ENCODE data around the gene TRAF3IP1. TPM values are rescaled to one million over a fixed set of nuclear protein-coding genes. Genes with fewer than 3 reads are reported as not detected.

The TRAF3IP1 gene
- total and polyA plus RNA-seq, 2 donors (not counting 1 experiment from before 2014, with no cell fraction given) = 1.4 to 15.5 TPM

DNA sequence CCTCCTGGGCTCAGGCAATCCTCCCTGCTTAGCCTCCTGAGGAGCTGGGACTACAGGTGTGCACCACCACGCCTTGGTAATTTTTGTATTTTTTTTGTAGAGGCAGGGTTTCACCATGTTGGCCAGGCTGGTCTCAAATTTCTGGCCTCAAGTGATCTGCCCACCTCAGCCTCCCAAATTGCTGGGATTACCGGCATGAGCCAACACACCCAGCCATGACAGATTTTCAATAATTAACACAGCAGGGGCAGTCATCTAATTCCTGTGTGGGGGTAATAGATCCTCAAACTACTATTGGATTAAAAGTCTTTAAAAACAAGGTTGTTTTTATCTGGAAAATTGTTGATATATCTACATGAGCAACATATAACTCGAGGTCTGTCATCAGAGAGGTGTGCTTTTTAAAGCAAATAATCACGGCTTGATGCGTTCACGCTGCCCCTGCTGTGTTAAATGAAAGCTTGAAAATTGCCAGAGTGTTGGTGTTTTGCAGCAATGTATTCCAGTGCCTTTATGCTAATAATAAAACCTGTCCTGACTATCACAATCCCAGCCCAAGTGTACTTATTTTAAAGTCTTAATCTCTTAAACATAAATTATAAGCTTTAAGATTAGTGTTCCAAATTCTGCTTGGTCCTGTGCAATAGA lies 70.8 kb downstream of the TRAF3IP1 start:
- Histone ChIP-seq H3K36me3 (replicated peaks in 1 of 2; ENCODE audit: control extremely low read depth in 1 of 2, control insufficient read depth in 1 of 2, extremely low read depth in 1 of 2, insufficient read depth in 2 of 2, low read length in 1 of 2) (no peaks in the 10 kb centered on the region), H3K4me1 (ENCODE audit: control insufficient read depth in 2 of 2, insufficient read depth in 2 of 2, low read length in 2 of 2) (no peaks in the 10 kb centered on the region), H3K9ac (ENCODE audit: low read length) (no peak overlapping the region), H3K4me3 (ENCODE audit: control extremely low read depth in 1 of 5, extremely low read depth in 1 of 5, insufficient read depth in 1 of 5, low read depth in 2 of 5, low read length in 4 of 5) (no peak overlapping the region), H3K27me3 (replicated peaks in 1 of 4; ENCODE audit: control extremely low read depth in 1 of 4, control insufficient read depth in 3 of 4, insufficient read depth in 4 of 4, low read length in 3 of 4) (no peaks in the 10 kb centered on the region), H2AFZ (ENCODE audit: insufficient read depth, low read depth, low read length, poor library complexity, severe bottlenecking) (no peak overlapping the region), H3K4me2 (replicated peaks; ENCODE audit: low read depth, low read length, poor library complexity, severe bottlenecking) (no peak overlapping the region), H3K79me2 (ENCODE audit: control insufficient read depth, insufficient read depth, low read length) (no peaks in the 10 kb centered on the region), H4K20me1 (ENCODE audit: control insufficient read depth, insufficient read depth, low read length, poor library complexity, severe bottlenecking) (no peaks in the 10 kb centered on the region), H3K9me3 (ENCODE audit: control extremely low read depth in 1 of 3, control insufficient read depth in 2 of 3, insufficient read depth in 1 of 3, low read length in 2 of 3) (no peaks in the 10 kb centered on the region), H3K27ac (ENCODE audit: low read length in 2 of 2) (no peak overlapping the region)
- no peaks in the 10 kb centered on the region for H3K4me1 Mint-ChIP-seq
- TF ChIP-seq, protein P1, sequence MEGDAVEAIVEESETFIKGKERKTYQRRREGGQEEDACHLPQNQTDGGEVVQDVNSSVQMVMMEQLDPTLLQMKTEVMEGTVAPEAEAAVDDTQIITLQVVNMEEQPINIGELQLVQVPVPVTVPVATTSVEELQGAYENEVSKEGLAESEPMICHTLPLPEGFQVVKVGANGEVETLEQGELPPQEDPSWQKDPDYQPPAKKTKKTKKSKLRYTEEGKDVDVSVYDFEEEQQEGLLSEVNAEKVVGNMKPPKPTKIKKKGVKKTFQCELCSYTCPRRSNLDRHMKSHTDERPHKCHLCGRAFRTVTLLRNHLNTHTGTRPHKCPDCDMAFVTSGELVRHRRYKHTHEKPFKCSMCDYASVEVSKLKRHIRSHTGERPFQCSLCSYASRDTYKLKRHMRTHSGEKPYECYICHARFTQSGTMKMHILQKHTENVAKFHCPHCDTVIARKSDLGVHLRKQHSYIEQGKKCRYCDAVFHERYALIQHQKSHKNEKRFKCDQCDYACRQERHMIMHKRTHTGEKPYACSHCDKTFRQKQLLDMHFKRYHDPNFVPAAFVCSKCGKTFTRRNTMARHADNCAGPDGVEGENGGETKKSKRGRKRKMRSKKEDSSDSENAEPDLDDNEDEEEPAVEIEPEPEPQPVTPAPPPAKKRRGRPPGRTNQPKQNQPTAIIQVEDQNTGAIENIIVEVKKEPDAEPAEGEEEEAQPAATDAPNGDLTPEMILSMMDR (IDR thresholded peaks at IDR 0.05) = no peak
- TF ChIP-seq EZH2 (IDR thresholded peaks at IDR 0.05; ENCODE audit: borderline replicate concordance, insufficient read depth, low read depth, low read length, poor library complexity, severe bottlenecking) = no peak
- H3K27me3 Mint-ChIP-seq = no peaks in the 10 kb centered on the region
- intact Hi-C loops (cut with micrococcal nuclease) = no loop called here
- CTCF ChIA-PET = no interaction called here
- H3K4me3 Mint-ChIP-seq = no peak overlapping the region
- no peak for DNase-seq
- H3K9me3 Mint-ChIP-seq (ENCODE audit: insufficient read depth) = no peaks in the 10 kb centered on the region
- H3K27ac Mint-ChIP-seq = no peak overlapping the region
- WGBS (ENCODE audit: insufficient coverage) = no CpG with 5 or more reads among the region's 6 CpGs
- POLR2A ChIA-PET = no interaction called here
- no peak for ATAC-seq (ENCODE audit: low read depth)

DNA sequence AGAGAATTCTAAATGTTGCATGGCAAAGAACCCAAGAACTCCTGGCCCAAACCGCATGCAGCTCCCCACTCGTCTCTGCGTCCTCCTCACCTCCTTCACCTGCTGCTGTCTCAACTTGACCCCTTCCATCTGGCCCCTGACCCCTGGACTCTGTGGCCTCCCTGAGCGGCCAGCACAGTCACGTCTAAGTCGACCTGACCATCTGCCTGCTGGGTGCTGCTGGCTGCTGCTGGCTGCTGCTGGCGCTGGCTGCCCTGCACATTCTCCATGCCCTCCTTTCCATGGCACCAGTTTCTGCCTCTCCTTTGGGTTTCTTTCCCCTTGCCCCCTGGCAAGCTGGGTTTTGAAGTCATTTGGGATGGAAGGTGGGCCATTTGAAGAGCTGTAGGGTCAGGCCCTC lies 76.3 kb downstream of the TRAF3IP1 start:
- Histone ChIP-seq H3K27me3 (replicated peaks in 1 of 4; ENCODE audit: control extremely low read depth in 1 of 4, control insufficient read depth in 3 of 4, insufficient read depth in 4 of 4, low read length in 3 of 4) (no peaks in the 10 kb centered on the region), H3K9ac (ENCODE audit: low read length) (no peak overlapping the region), H2AFZ (ENCODE audit: insufficient read depth, low read depth, low read length, poor library complexity, severe bottlenecking) (no peak overlapping the region), H3K36me3 (replicated peaks in 1 of 2; ENCODE audit: control extremely low read depth in 1 of 2, control insufficient read depth in 1 of 2, extremely low read depth in 1 of 2, insufficient read depth in 2 of 2, low read length in 1 of 2) (peaks cover 0 to 4% of the 10 kb centered on the region in 2 experiments), H3K4me2 (replicated peaks; ENCODE audit: low read depth, low read length, poor library complexity, severe bottlenecking) (no peak overlapping the region), H3K79me2 (ENCODE audit: control insufficient read depth, insufficient read depth, low read length) (no peaks in the 10 kb centered on the region), H3K4me1 (ENCODE audit: control insufficient read depth in 2 of 2, insufficient read depth in 2 of 2, low read length in 2 of 2) (no peaks in the 10 kb centered on the region), H3K4me3 (ENCODE audit: control extremely low read depth in 1 of 5, extremely low read depth in 1 of 5, insufficient read depth in 1 of 5, low read depth in 2 of 5, low read length in 4 of 5) (no peak overlapping the region), H4K20me1 (ENCODE audit: control insufficient read depth, insufficient read depth, low read length, poor library complexity, severe bottlenecking) (no peaks in the 10 kb centered on the region), H3K9me3 (ENCODE audit: control extremely low read depth in 1 of 3, control insufficient read depth in 2 of 3, insufficient read depth in 1 of 3, low read length in 2 of 3) (no peaks in the 10 kb centered on the region), H3K27ac (ENCODE audit: low read length in 2 of 2) (no peak overlapping the region)
- DNase-seq (no peak), ATAC-seq (ENCODE audit: low read depth) (no peak)
- ChIA-PET POLR2A (no interaction called here), CTCF (no interaction called here)
- Mint-ChIP-seq H3K4me3 (no peak overlapping the region), H3K9me3 (ENCODE audit: insufficient read depth) (no peaks in the 10 kb centered on the region), H3K27ac (no peak overlapping the region), H3K4me1 (no peaks in the 10 kb centered on the region), H3K27me3 (no peaks in the 10 kb centered on the region)
- 96% methylated on average over 6 of the region's 7 CpGs for WGBS (ENCODE audit: insufficient coverage)
- intact Hi-C loops (cut with micrococcal nuclease) = no loop called here
- no peak for TF ChIP-seq EZH2 (IDR thresholded peaks at IDR 0.05; ENCODE audit: borderline replicate concordance, insufficient read depth, low read depth, low read length, poor library complexity, severe bottlenecking)
- TF ChIP-seq, protein P1 (IDR thresholded peaks at IDR 0.05) = no peak

Data from B cell (primary cell).